MM.1S (cell line): ENCODE data around the gene SMAD7.

Experiments
- EZH2 ChIP-seq: fragments of 300-600 bp; sonication (generic); optimal IDR thresholded peaks from 2 replicates; pipeline ENCODE3; 2017; ENCODE audit warnings: low read depth, mild to moderate bottlenecking, antibody characterized with exemption, low read length, mixed read lengths
- EZH2phosphoT487 ChIP-seq: fragments of 300-600 bp; sonication (generic); IDR thresholded peaks from 2 replicates; pipeline ENCODE4 v1.6.1; 2018; ENCODE audit warnings: antibody characterized with exemption, low read length
- TF ChIP-seq, protein P1 (sequence below): fragments of 300-600 bp; sonication (generic); IDR thresholded peaks from 2 replicates; pipeline ENCODE4 v1.5.1; 2016; ENCODE audit warnings: antibody characterized with exemption, low read length, mixed read lengths

GRCh38 chr18:48985161-48985560, 34.4 kb upstream of the SMAD7 start:
- TF ChIP-seq, protein P1, sequence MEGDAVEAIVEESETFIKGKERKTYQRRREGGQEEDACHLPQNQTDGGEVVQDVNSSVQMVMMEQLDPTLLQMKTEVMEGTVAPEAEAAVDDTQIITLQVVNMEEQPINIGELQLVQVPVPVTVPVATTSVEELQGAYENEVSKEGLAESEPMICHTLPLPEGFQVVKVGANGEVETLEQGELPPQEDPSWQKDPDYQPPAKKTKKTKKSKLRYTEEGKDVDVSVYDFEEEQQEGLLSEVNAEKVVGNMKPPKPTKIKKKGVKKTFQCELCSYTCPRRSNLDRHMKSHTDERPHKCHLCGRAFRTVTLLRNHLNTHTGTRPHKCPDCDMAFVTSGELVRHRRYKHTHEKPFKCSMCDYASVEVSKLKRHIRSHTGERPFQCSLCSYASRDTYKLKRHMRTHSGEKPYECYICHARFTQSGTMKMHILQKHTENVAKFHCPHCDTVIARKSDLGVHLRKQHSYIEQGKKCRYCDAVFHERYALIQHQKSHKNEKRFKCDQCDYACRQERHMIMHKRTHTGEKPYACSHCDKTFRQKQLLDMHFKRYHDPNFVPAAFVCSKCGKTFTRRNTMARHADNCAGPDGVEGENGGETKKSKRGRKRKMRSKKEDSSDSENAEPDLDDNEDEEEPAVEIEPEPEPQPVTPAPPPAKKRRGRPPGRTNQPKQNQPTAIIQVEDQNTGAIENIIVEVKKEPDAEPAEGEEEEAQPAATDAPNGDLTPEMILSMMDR, result no peak
- no peak for TF ChIP-seq EZH2phosphoT487
- TF ChIP-seq EZH2, result no peak
